CMK (cell line): Measurements from ENCODE around the gene BAIAP3.

Source experiments
- DNase-seq: peaks from one replicate; pipeline ENCODE4 v3.0.0-alpha.2; 2010; ENCODE audit warnings: low read depth

The BAIAP3 gene

GRCh38 chr16:1348441-1348840, 15.0 kb downstream of the BAIAP3 start:
- no peak for DNase-seq

- DNase-seq: no peak
These were observed 15.5 kb downstream of the BAIAP3 start for GRCh38 chr16:1348926-1349325.

GRCh38 chr16:1349351-1349750, 15.9 kb downstream of the BAIAP3 start:
- no peak for DNase-seq

- no peak for DNase-seq
These were observed 16.5 kb downstream of the BAIAP3 start for GRCh38 chr16:1349951-1350350.

GRCh38 chr16:1350691-1351090, 17.2 kb downstream of the BAIAP3 start:
- DNase-seq: no peak

GRCh38 chr16:1351215-1351581, 17.8 kb downstream of the BAIAP3 start:
- no peak for DNase-seq

GRCh38 chr16:1351582-1352362, 18.3 kb downstream of the BAIAP3 start, which contains the start of the genes GNPTG and TSR3:
TSS of gene GNPTG (plus strand) at chr16:1351931. CDS start at chr16:1351966, 35 bp downstream.
TSS of gene TSR3 (minus strand) at chr16:1351878. CDS start at chr16:1351804, 74 bp downstream.
- DNase-seq: peak; percentile 83

GRCh38 chr16:1354815-1355540, 21.5 kb downstream of the BAIAP3 start:
- no peak for DNase-seq

- DNase-seq: no peak
These were observed 22.1 kb downstream of the BAIAP3 start for GRCh38 chr16:1355591-1355990.

GRCh38 chr16:1356061-1356900, 22.8 kb downstream of the BAIAP3 start:
- DNase-seq: no peak

- DNase-seq: no peak
These were observed 24.6 kb downstream of the BAIAP3 start for GRCh38 chr16:1357906-1358566.

GRCh38 chr16:1361685-1362360, 28.4 kb downstream of the BAIAP3 start:
- DNase-seq: no peak

- DNase-seq: no peak
These were observed 29.4 kb downstream of the BAIAP3 start for GRCh38 chr16:1362807-1363206.

- no peak for DNase-seq
These were observed 30.1 kb downstream of the BAIAP3 start for GRCh38 chr16:1363501-1364041.

GRCh38 chr16:1364510-1364909, 31.1 kb downstream of the BAIAP3 start:
- DNase-seq: no peak

GRCh38 chr16:1366060-1366711, 32.7 kb downstream of the BAIAP3 start:
- no peak for DNase-seq

GRCh38 chr16:1366712-1367299, 33.4 kb downstream of the BAIAP3 start:
- no peak for DNase-seq

GRCh38 chr16:1367486-1368174, 34.2 kb downstream of the BAIAP3 start:
- DNase-seq: no peak
